Panc1 (cell line): ENCODE data around the gene ZNF575. TPM values are rescaled to one million over a fixed set of nuclear protein-coding genes. Genes with fewer than 3 reads are reported as not detected.
"Not testable (repeated sequence)": the region's sequence is repeated elsewhere in the genome, so short reads cannot be mapped to it uniquely, and the experiment has no call there.

Experiments
- ATAC-seq: fragments of 200-7000 bp; cut with Tn5 transposase; 2 replicates; pipeline ENCODE4 v1.9.1; 2020; ENCODE audit warnings: mild to moderate bottlenecking, moderate library complexity
- BruUV-seq: library from RNA; stranded (reverse); fragments of 400-500 nt; replicated peaks from 2 replicates; lab custom pipeline; 2021; lab: Mats Ljungman, UMichigan
- CTCF ChIA-PET: fragments of 300-600 bp; sonication (Branson Sonifier 250); formaldehyde crosslinking; loops from one replicate; lab custom pipeline; 2022; ENCODE audit warnings: antibody characterized with exemption; lab: Charles Lee
- POLR2A ChIA-PET: fragments of 300-600 bp; sonication (Branson Sonifier 250); formaldehyde crosslinking; loops from one replicate; lab custom pipeline; 2022; ENCODE audit warnings: antibody characterized with exemption; lab: Charles Lee
- DNase-seq: peaks from one replicate; pipeline ENCODE4 v3.0.0-alpha.2; 2010; ENCODE audit warnings: low read depth, low spot score
- H3K27ac ChIP-seq: 2 replicates; pipeline ENCODE4 v1.5.1; 2011; ENCODE audit warnings: mild to moderate bottlenecking, low read length, inconsistent platforms
- H3K27me3 ChIP-seq: fragments of 200-500 bp; sonication (Bioruptor generic); 2 replicates; pipeline ENCODE4 v1.6.0; 2014; ENCODE audit warnings: low read length, inconsistent platforms; ENCODE audit not compliant: control insufficient read depth, insufficient read depth
- H3K36me3 ChIP-seq: fragments of 200-500 bp; sonication (Bioruptor generic); 2 replicates; pipeline ENCODE4 v1.5.1; 2014; ENCODE audit warnings: inconsistent platforms, mild to moderate bottlenecking, low read length, moderate library complexity; ENCODE audit not compliant: control insufficient read depth, insufficient read depth
- H3K4me1 ChIP-seq: 2 replicates; pipeline ENCODE4 v1.5.1; 2011; ENCODE audit warnings: inconsistent platforms, mild to moderate bottlenecking, low read length, moderate library complexity; ENCODE audit not compliant: control insufficient read depth, insufficient read depth
- H3K4me3 ChIP-seq, 2 experiments: 2 replicates each; pipeline ENCODE4 v1.5.1; 2011 to 2012; ENCODE audit warnings: low read depth in 2 of 2, low read length in 2 of 2, mild to moderate bottlenecking in 2 of 2, inconsistent platforms in 1 of 2, moderate library complexity in 1 of 2
- H3K9me3 ChIP-seq: fragments of 200-500 bp; sonication (Bioruptor generic); 2 replicates; pipeline ENCODE4 v1.5.1; 2014; ENCODE audit warnings: low read depth, mild to moderate bottlenecking, inconsistent platforms, low read length, moderate library complexity; ENCODE audit not compliant: control insufficient read depth, insufficient read depth
- CTCF ChIP-seq: fragments of 450-650 bp; IDR thresholded peaks from 2 replicates; pipeline ENCODE4 v1.5.1; 2017; ENCODE audit warnings: mild to moderate bottlenecking
- POLR2AphosphoS5 ChIP-seq: IDR thresholded peaks from 2 replicates; pipeline ENCODE4 v1.6.1; 2012; ENCODE audit warnings: mild to moderate bottlenecking, low read depth, low read length, moderate library complexity
- REST ChIP-seq, 2 experiments: IDR thresholded peaks; 2 replicates each; pipeline ENCODE4 v1.6.1; 2011 to 2012; ENCODE audit warnings: low read depth in 2 of 2, control low read depth in 1 of 2, low read length in 1 of 2, mild to moderate bottlenecking in 1 of 2, moderate library complexity in 1 of 2; ENCODE audit not compliant: insufficient read depth in 1 of 2
- SIN3A ChIP-seq: IDR thresholded peaks from 2 replicates; pipeline ENCODE4 v1.6.1; 2012; ENCODE audit warnings: low read depth, mild to moderate bottlenecking, low read length, moderate library complexity, borderline replicate concordance; ENCODE audit not compliant: insufficient read depth
- TCF7L2 ChIP-seq: IDR thresholded peaks from 2 replicates; pipeline ENCODE4 v1.6.1; 2011; ENCODE audit warnings: mild to moderate bottlenecking, low read depth, low read length, inconsistent platforms
- in situ Hi-C: cut with HindIII; loops from 2 replicates; pipeline ENCODE4 v1.10.0; 2016; ENCODE audit warnings: low sequenced_read_pairs, low pct_unique_long_range_greater_than_20kb
- intact Hi-C: fragments of 100-400 bp; cut with micrococcal nuclease; formaldehyde crosslinking; loops from one replicate; pipeline ENCODE4 v1.10.0; 2022; ENCODE audit not compliant: unreplicated experiment
- total RNA-seq: library from RNA; stranded (reverse); gene quantifications from one replicate; pipeline ENCODE4 v1.2.1, GENCODE V29; 2021; ENCODE audit not compliant: unreplicated experiment

ZNF575 gene
- total RNA-seq, 1 experiment from 2014 or later: 1.9 TPM

GRCh38 chr19:43546581-43546980, 13.6 kb downstream of the ZNF575 start:
- ATAC-seq (no peak), DNase-seq (no peak)
- ChIA-PET POLR2A (no interaction called here), CTCF (no interaction called here)
- Histone ChIP-seq H3K27me3 (no peaks in the 10 kb centered on the region), H3K36me3 (no peaks in the 10 kb centered on the region), H3K27ac (no peak overlapping the region), H3K9me3 (no peaks in the 10 kb centered on the region), H3K4me3 (no peak overlapping the region), H3K4me1 (no peaks in the 10 kb centered on the region)
- no TSS peak for BruUV-seq
- TF ChIP-seq CTCF: no peak
- no peak for TF ChIP-seq POLR2AphosphoS5
- TF ChIP-seq REST (IDR thresholded peaks at IDR 0.05; ENCODE audit: insufficient read depth in 1 of 2, low read depth in 2 of 2, low read length in 1 of 2): no peak
- TF ChIP-seq SIN3A: no peak
- no peak for TF ChIP-seq TCF7L2
- in situ Hi-C loops (no loop called here), intact Hi-C loops (no loop called here)

GRCh38 chr19:43547926-43548325, 14.9 kb downstream of the ZNF575 start:
- in situ Hi-C loops, H3K4me1 ChIP-seq, CTCF ChIA-PET, H3K27ac ChIP-seq, H3K36me3 ChIP-seq, POLR2A ChIA-PET, H3K4me3 ChIP-seq, DNase-seq, H3K9me3 ChIP-seq, ATAC-seq, BruUV-seq, intact Hi-C loops, H3K27me3 ChIP-seq: not testable (repeated sequence)

DNA sequence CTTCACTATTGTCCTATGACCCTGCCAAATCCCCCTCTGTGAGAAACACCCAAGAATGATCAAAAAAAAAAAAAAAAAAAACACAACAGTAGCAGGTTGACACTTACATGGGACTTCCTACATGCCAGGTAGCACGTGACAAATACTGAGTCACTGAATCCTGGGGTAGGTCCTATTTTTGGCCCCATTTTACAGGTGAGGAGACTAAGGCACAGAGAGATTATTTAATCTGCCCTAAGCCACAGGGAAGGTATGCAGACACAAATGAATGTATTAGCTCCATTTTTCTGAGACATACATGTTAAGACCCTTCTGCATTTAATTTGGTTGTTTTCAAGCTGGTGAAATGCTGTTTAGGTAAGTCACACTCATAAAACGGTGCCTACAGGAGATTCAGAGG, 15.7 kb downstream of the ZNF575 start:
- Histone ChIP-seq H3K4me3 (no peak overlapping the region), H3K36me3 (no peaks in the 10 kb centered on the region), H3K27me3 (no peaks in the 10 kb centered on the region), H3K27ac (no peak overlapping the region), H3K4me1 (no peaks in the 10 kb centered on the region), H3K9me3 (no peaks in the 10 kb centered on the region)
- DNase-seq (no peak), ATAC-seq (no peak)
- intact Hi-C loops (no loop called here), in situ Hi-C loops (no loop called here)
- ChIA-PET POLR2A (no interaction called here), CTCF (no interaction called here)
- BruUV-seq: no TSS peak
- TF ChIP-seq REST (IDR thresholded peaks at IDR 0.05; ENCODE audit: insufficient read depth in 1 of 2, low read depth in 2 of 2, low read length in 1 of 2) (no peak), CTCF (no peak), TCF7L2 (no peak), POLR2AphosphoS5 (no peak), SIN3A (no peak)
